Testis (tissue), 2 donors: ENCODE measurements around the gene RBM27.

ENCODE experiments used
- CTCF ChIP-seq, 3 experiments: fragments of 450-650 bp in 2 of 3; fragments of 200-600 bp in 1 of 3; sonication (generic) in 1 of 3; IDR thresholded peaks; one replicate each; pipeline ENCODE4 v1.5.1; 2016 to 2019; ENCODE audit warnings: antibody characterized with exemption in 3 of 3, mild to moderate bottlenecking in 2 of 3, moderate library complexity in 1 of 3
- POLR2A ChIP-seq: fragments of 450-650 bp; IDR thresholded peaks from one replicate; pipeline ENCODE4 v1.6.1; 2017; ENCODE audit warnings: antibody characterized with exemption, mild to moderate bottlenecking, moderate library complexity

DNA sequence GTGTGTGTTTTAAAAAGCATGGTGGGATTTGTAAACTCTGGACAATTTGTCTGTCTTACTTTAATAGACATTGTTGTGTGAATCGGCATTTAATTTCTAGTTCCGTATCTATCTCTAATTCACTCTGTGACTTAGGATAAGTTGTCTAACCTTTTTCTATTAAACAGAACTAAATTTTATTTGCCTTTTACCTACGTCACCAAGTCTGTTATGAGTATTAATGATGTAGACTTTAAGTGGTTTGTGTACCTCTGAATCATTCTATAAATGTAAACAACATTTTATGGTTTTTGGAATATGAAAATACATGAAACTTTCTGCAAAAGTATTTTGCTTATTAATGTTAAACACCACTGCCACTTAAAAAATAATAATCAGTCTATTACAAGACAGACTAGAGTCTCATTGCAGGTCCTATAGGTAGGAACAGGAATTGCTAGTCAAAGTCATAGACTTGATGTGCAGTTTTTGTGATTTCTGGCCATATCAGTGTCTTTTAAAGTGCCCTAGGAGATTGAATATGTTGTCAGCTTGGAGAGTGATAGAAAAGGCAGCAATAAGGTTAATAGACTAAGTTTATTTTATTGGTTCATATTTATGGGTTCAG, 5.6 kb downstream of the RBM27 start:
- TF ChIP-seq POLR2A = no peak
- no peak for TF ChIP-seq CTCF (IDR thresholded peaks at IDR 0.05)
